Measurements from ENCODE around the gene MIAT.

MIAT gene

DNA sequence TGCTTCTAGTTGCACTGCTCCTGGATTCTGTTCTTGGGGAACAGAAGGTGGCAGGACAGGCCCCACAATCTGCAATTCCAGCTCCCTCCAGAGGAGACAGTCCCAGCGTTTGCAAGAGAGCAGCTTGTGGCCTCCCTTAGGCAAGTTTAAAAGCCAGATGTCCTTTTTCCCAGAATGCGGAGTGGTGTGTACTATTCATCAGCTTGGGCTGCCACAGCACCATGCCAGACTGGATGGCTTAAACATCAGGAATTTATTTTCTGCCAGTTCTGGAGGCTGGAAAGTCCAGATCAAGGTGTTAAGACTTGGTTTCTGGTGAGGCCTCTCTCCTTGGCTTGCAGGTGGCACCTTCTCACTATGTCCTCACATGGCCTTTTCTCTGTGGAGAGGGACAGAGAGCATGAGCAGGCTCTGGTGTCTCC lies 11.7 kb downstream of the MIAT start:
- no peak for DNase-seq (ENCODE audit: low read depth)

- no peak for DNase-seq (ENCODE audit: low read depth)
Measured at GRCh38 chr22:26670459-26670858, 13.1 kb downstream of the MIAT start.

- DNase-seq (ENCODE audit: low read depth) = peak; percentile 58
Measured at GRCh38 chr22:26671317-26672059, 14.1 kb downstream of the MIAT start.

GRCh38 chr22:26672060-26672471 lies 14.7 kb downstream of the MIAT start:
- DNase-seq (ENCODE audit: low read depth) = no peak

GRCh38 chr22:26672590-26673468 lies 15.4 kb downstream of the MIAT start:
- peak; percentile 88 for DNase-seq (ENCODE audit: low read depth)

DNA sequence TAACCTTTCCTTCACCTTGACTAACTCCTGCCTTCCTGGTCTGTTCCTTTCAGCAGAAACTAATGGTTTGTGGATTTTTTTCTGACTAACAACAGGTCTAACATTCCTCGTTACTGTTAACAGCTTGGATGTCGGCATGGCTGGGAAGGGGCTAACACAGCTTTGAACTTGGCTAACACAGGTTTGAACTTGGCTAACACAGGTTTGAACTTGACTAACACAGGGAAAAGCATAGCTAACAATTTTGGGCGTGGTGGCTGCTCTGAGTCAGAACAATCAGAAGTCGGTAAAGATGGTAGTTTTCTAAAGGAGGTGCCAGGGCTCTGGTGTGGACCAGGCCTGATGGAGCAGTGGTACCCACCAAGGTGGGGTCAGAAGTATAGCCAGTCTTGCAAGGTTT lies 16.1 kb downstream of the MIAT start:
- no peak for DNase-seq (ENCODE audit: low read depth)

DNA sequence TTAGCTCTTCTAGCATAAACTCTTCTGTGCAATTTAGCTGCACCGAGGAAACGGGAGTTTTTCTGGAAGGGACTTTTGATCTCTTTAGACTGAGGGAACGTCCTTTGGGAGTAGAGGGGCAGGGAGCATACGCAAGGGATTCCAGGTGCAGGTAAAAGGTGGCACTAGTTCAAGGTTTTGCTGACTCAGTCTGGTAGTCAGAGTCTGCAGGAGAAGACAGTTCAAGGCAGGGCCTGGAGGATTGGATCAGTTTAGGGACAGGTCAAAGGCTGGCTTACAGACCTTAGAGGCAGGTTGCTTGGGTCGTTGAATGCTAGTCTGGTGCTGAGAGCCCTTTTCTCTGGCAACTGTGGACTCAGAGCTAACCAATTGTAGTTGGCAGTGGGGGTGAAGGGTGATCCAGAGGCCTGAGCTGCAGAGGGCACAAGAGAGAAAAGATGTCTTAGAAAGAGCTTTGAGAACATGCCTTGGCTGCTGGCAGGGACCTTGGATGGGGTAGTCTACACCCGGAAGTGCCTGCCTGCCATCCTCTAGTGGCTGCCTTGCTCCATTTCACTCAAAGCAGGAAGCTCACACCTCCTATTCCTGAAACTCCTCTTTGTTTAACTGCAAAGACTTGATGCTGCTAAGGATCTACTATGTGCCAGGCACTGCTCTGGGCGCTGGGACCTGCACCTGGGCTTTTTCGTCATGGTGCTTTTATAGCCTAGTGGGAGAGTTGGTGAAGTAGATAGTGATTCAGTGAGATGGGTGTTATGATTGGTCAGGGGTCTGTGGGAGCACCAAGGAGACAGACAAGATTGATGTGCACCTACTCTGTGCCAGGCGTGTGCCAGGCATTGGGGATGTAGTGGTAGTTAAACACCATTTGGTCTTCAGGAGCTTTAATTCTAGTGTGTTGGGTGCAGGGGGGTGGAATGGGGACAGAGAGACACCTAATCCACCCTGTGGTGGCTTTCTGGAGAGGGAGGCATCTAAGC lies 17.1 kb downstream of the MIAT start:
- no peak for DNase-seq (ENCODE audit: low read depth)

DNA sequence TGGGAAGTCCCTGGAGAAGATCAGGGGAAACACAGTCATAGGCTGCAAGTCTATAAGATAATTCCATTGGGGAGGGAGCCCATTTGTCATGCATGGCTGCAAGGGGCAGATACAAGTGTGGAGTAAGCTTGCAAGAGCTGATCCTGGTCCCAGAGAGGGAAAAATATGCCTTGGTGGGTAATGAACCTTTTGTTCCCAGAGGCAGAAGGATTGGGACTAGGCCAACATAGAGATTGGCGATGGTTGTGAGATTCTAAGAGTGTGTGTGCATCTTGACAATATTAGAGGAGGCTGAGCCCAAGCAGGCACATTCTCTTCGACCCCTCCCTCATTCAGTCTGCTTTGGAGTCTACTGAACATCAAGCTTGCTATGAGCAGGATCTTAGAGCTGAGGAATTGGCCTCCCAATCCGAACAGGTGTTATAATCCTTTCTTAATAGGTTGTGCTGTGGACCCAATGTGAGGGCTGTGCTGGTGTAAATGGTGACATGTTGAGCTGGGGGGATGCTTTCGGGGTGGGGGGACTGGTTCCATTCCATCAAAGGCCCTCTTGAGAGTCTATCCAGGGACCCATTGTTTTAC lies 18.4 kb downstream of the MIAT start:
- no peak for DNase-seq (ENCODE audit: low read depth)

GRCh38 chr22:26677217-26677616 lies 19.8 kb downstream of the MIAT start:
- DNase-seq (ENCODE audit: low read depth) = no peak

- peak; percentile 69 for DNase-seq (ENCODE audit: low read depth)
Measured at GRCh38 chr22:26679003-26679629, 21.7 kb downstream of the MIAT start.

- DNase-seq (ENCODE audit: low read depth) = no peak
Measured at GRCh38 chr22:26680485-26680884, 23.1 kb downstream of the MIAT start.

DNA sequence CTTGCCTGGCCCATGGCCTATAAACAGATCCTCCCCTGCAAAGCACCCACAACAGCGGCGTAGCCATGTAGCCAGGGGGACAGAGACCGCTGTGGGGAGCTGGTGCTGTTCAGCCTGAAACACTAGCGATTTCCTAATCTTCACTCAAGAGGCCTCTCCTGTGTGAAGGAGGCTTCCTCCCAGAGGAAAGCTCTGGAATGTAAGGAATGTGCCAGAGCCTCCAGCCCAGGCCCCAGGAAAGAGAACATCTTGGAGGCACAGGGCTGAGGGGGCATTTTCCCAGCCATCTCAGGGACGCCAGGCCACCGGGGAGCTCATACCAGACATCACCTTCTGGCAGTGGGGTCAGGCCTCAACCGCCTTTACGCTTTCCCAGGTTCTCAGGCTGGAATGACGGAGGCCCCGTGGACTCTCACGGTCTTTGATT lies 24.0 kb downstream of the MIAT start:
- DNase-seq (ENCODE audit: low read depth) = no peak

GRCh38 chr22:26684168-26684567 lies 26.8 kb downstream of the MIAT start:
- no peak for DNase-seq (ENCODE audit: low read depth)

GRCh38 chr22:26685601-26686000 lies 28.2 kb downstream of the MIAT start:
- DNase-seq (ENCODE audit: low read depth) = no peak

GRCh38 chr22:26687439-26687838 lies 30.1 kb downstream of the MIAT start:
- DNase-seq (ENCODE audit: low read depth) = no peak

GRCh38 chr22:26689513-26690301 lies 32.3 kb downstream of the MIAT start:
- no peak for DNase-seq (ENCODE audit: low read depth)

DNA sequence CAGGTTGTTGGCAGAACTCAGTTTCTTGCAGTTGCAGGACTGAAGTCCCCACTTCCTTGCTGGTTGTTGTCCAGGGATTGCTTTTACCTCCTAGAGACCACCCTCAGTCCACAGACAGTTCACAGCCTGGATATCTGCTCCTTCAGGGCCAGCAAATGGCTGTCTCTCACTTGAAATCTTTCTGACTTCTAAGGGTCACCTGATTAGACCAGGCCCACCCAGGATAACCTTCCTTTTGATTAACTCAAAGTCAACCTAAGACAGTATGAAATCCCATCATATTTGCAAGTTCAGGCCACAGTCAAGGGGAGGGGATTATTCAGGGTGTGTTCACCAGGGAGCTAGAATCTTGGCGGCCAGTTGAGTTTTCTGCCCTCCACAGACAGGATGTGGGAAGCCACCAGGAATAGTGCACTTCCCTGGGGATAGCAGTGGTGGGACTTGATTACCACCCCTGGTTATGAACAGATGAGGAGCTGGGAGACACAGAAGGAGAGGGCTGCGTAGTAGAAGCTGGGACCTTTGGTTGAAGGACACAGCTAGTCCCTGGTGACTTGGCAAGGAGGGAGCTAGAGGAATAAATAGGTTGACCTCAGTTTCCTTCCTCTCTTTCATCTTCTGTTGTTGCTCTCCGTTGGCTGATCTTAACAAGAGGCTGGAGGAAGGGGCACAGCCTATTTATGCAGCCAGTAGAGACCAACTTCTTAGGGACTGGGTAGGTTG lies 33.4 kb downstream of the MIAT start:
- no peak for DNase-seq (ENCODE audit: low read depth)

GRCh38 chr22:26691377-26691716 lies 34.0 kb downstream of the MIAT start:
- DNase-seq (ENCODE audit: low read depth) = no peak

DNA sequence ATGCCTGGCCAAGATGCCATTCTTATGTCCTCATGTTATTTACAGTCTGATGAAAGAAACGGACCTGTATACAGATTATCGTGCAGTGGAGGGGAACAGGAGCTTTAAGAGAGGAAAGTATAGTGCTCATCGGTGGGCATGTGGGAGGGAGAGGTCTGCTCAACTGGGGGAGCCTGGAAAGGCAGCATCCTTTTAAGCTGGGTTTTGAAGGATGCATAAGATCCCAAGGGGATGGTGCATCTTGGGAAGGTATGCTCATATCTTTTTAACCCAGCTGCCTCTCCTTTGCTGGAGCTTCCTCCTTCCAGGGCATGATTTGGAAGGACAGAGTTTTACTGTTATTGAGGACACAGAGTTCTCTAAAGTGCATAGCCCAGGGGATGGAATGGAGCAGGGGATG lies 34.8 kb downstream of the MIAT start:
- no peak for DNase-seq (ENCODE audit: low read depth)

- DNase-seq (ENCODE audit: low read depth) = no peak
Measured at GRCh38 chr22:26697151-26697550, 39.8 kb downstream of the MIAT start.

All from activated T-cell treated with anti-CD3 and anti-CD28 coated beads for 48 hours (primary cell).